Endothelial cell (in vitro differentiated cells): ENCODE results near the gene NOD2. TPM values are rescaled to one million over a fixed set of nuclear protein-coding genes. Genes with fewer than 3 reads are reported as not detected.
A peak's percentile ranks its signal among the peaks of the same experiment; 100 is the strongest.

Experiments
- DNase-seq: peaks from one replicate; pipeline ENCODE4 v3.0.0; 2021; ENCODE audit warnings: low spot score
- H3K27ac Mint-ChIP-seq: one replicate; pipeline ENCODE4 v1.8.0; 2021; ENCODE audit warnings: mixed read lengths, inconsistent platforms; ENCODE audit not compliant: unreplicated experiment
- H3K27me3 Mint-ChIP-seq: one replicate; pipeline ENCODE4 v1.8.0; 2021; ENCODE audit warnings: mild to moderate bottlenecking, moderate library complexity, mixed read lengths, inconsistent platforms; ENCODE audit not compliant: unreplicated experiment
- H3K36me3 Mint-ChIP-seq: one replicate; pipeline ENCODE4 v1.8.0; 2021; ENCODE audit warnings: mild to moderate bottlenecking, low read depth, mixed read lengths, inconsistent platforms; ENCODE audit not compliant: unreplicated experiment
- H3K4me1 Mint-ChIP-seq: one replicate; pipeline ENCODE4 v1.8.0; 2021; ENCODE audit warnings: mild to moderate bottlenecking, mixed read lengths, inconsistent platforms; ENCODE audit not compliant: unreplicated experiment
- H3K4me3 Mint-ChIP-seq: one replicate; pipeline ENCODE4 v1.8.0; 2021; ENCODE audit warnings: mild to moderate bottlenecking, mixed read lengths, inconsistent platforms; ENCODE audit not compliant: unreplicated experiment
- H3K9me3 Mint-ChIP-seq: one replicate; pipeline ENCODE4 v1.8.0; 2021; ENCODE audit warnings: mixed read lengths, inconsistent platforms; ENCODE audit not compliant: unreplicated experiment
- long read RNA-seq: library from polyadenylated mRNA; unstranded; transcript quantifications from one replicate; pipeline ENCODE4 v2.0.0, GENCODE V29; 2020; ENCODE audit not compliant: unreplicated experiment
- total RNA-seq: library from RNA; stranded (reverse); fragmentation: NEBNext Ultra II Directional; extraction: Animal tissue kit (Norgen Biotek cat#: 25700); gene quantifications from one replicate; pipeline ENCODE4 v1.2.1, GENCODE V29; 2021; ENCODE audit not compliant: unreplicated experiment
- TF ChIP-seq, protein P1 (sequence below): fragments of 200-600 bp; sonication (generic); IDR thresholded peaks from one replicate; pipeline ENCODE4 v1.5.0; 2021; ENCODE audit warnings: antibody characterized with exemption; ENCODE audit not compliant: unreplicated experiment

The NOD2 gene
- total RNA-seq, result 0.51 TPM
- long read RNA-seq, result 0 reads

DNA sequence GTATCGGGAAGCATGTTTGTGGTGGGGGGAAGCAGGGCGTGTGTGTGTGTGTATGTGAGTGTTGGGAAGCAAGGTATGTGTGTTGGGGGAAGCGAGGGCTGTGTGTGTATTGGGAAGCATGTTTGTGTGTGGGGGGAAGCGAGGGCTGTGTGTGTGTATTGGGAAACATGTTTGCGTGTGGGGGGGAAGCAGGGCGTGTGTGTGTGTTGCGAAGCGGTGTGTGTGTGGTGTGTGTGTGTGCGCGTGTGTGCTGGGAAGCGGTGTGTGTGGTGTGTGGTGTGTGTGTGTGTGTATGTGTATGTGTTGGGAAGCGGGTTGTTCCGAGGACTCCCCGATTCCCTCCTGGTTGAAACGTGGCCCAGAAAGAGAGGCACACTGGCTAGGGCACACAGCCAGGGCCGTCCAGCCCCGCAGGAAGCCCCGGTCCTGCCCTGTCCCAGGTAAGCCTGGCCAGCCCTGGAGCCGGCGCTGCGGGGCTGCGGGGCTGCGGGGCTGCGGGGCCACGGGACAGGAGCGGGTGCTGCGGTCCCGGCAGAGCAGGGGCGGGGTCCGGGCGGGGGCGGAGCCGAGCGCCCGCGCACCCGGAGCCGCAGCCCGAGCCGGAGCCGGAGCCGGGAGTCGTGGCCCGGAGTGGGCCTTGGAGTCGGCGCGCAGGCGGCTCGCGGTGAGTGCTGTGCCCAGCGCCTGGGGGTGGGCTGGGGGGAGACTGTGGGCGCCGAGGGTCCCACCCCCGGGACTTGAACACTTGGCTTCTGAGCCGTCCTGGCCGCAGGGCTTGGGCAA, at the start of gene NOD2:
NOD2 (plus strand) TSS at position 608 of the 783 bp plus-strand sequence. CDS start 5,890 bp downstream, outside the sequence.
- H3K27ac Mint-ChIP-seq, result no peak within 1 kb of the TSS
- peak within 1 kb of the TSS; percentile 80 for H3K4me3 Mint-ChIP-seq
- TF ChIP-seq, protein P1, sequence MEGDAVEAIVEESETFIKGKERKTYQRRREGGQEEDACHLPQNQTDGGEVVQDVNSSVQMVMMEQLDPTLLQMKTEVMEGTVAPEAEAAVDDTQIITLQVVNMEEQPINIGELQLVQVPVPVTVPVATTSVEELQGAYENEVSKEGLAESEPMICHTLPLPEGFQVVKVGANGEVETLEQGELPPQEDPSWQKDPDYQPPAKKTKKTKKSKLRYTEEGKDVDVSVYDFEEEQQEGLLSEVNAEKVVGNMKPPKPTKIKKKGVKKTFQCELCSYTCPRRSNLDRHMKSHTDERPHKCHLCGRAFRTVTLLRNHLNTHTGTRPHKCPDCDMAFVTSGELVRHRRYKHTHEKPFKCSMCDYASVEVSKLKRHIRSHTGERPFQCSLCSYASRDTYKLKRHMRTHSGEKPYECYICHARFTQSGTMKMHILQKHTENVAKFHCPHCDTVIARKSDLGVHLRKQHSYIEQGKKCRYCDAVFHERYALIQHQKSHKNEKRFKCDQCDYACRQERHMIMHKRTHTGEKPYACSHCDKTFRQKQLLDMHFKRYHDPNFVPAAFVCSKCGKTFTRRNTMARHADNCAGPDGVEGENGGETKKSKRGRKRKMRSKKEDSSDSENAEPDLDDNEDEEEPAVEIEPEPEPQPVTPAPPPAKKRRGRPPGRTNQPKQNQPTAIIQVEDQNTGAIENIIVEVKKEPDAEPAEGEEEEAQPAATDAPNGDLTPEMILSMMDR, result no peak
- H3K36me3 Mint-ChIP-seq, result peaks cover 15% of the 10 kb centered on the region
- peak; percentile 24 for DNase-seq
- no peaks in the 10 kb centered on the region for H3K9me3 Mint-ChIP-seq
- H3K27me3 Mint-ChIP-seq, result peaks cover 22% of the 10 kb centered on the region
- peaks cover 17% of the 10 kb centered on the region for H3K4me1 Mint-ChIP-seq

DNA sequence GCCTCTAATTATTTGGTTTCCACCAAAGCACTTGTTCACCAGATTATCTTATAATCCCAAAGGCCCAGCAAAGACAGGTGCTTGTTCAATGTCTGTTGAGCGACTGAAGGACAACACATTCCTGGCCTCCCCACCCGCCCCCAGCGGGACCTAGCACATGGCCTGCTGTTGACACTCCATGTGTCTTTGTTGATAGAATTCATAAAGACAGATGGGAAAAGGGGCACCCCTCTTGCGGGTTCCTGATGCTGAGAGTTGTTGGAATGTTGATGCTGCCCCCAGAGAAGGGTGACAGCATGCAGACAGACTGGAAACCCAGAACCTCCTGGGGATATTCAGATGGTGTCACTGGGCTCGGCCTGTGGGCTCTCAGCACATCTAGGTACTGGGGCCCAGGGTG, 49.2 kb upstream of the NOD2 start:
- peaks cover 5% of the 10 kb centered on the region for H3K4me1 Mint-ChIP-seq
- no peak overlapping the region for H3K4me3 Mint-ChIP-seq
- no peaks in the 10 kb centered on the region for H3K9me3 Mint-ChIP-seq
- no peak for DNase-seq
- H3K27ac Mint-ChIP-seq, result no peak overlapping the region
- H3K27me3 Mint-ChIP-seq, result peaks cover 8% of the 10 kb centered on the region
- TF ChIP-seq, protein P1, result no peak
- H3K36me3 Mint-ChIP-seq, result no peaks in the 10 kb centered on the region

GRCh38 chr16:50644729-50645128, 48.7 kb upstream of the NOD2 start:
- Mint-ChIP-seq H3K9me3 (no peaks in the 10 kb centered on the region), H3K27ac (no peak overlapping the region), H3K4me3 (no peak overlapping the region), H3K36me3 (no peaks in the 10 kb centered on the region), H3K27me3 (peaks cover 6% of the 10 kb centered on the region), H3K4me1 (peaks cover 5% of the 10 kb centered on the region)
- TF ChIP-seq, protein P1, result no peak
- no peak for DNase-seq

DNA sequence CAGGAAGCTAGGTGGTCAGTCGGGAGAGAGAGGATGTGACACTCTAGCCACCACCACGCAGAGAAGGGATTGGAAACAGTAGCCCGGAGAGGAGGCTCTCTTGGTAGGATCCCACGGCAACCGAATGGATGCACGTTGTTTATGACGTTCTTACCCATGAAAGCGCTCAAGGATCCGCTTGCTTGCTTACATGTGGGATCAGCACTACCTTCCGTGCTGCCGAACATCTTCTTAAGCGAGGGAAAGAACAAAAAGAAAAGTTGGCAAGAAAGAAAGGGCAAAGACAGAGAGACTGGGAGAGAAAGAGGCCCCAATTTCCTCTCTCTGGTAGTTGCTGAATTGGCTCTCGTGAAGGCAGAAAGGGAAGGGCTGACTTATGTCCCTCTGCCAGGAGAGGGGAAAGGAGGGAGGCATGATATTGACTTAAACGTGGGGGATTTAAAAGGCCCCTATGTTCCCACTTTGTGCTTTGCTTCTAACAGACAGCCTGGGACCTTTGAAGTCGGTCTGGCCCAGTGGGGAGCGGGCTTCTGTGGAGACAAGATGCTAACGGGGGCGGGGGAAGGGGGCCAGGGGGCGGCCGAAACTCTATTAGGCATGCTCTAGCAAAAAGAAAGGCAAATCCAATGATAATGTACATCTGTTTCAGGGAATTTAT, 47.7 kb upstream of the NOD2 start:
- no peaks in the 10 kb centered on the region for H3K36me3 Mint-ChIP-seq
- TF ChIP-seq, protein P1, result no peak
- H3K27me3 Mint-ChIP-seq, result peaks cover 6% of the 10 kb centered on the region
- no peak for DNase-seq
- H3K27ac Mint-ChIP-seq, result no peak overlapping the region
- no peaks in the 10 kb centered on the region for H3K9me3 Mint-ChIP-seq
- H3K4me3 Mint-ChIP-seq, result no peak overlapping the region
- peaks cover 5% of the 10 kb centered on the region for H3K4me1 Mint-ChIP-seq

- Mint-ChIP-seq H3K36me3 (no peaks in the 10 kb centered on the region), H3K27ac (no peak overlapping the region), H3K9me3 (no peaks in the 10 kb centered on the region), H3K4me3 (no peak overlapping the region), H3K27me3 (peaks cover 6% of the 10 kb centered on the region), H3K4me1 (peaks cover 5% of the 10 kb centered on the region)
- no peak for DNase-seq
- TF ChIP-seq, protein P1, result no peak
These were observed 47.1 kb upstream of the NOD2 start for GRCh38 chr16:50646345-50646744.
